GM11168 (cell line): Measurements from ENCODE around the gene CYP19A1.
"Not testable (repeated sequence)": the region's sequence is repeated elsewhere in the genome, so short reads cannot be mapped to it uniquely, and the experiment has no call there.

Experiments
- in situ Hi-C: fragments of 300-500 bp; cut with MboI; formaldehyde crosslinking; loops from one replicate; pipeline ENCODE4 v1.12.0; 2022; ENCODE audit warnings: low sequenced_read_pairs; ENCODE audit not compliant: unreplicated experiment

CYP19A1 gene

DNA sequence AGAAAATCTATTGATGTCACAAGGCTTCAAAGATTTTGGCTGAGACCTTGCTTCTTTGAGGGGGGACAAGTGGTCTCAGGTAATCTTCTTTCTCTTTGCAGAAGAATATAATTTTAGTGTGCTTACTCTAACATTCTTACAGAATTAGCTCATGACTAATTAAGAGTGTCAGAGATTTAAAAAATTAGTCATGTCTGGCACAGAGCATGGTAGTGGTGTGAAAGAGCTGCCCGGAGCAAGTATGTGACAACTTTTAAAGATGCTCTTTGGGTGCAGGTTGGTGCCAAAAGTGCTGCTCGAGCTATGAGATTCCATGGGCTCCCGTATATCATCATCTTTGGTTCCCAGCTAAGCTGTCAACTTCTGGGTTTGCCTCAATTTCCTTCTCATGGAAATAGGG is 31.1 kb downstream of the CYP19A1 start:
- in situ Hi-C loops: no loop called here

DNA sequence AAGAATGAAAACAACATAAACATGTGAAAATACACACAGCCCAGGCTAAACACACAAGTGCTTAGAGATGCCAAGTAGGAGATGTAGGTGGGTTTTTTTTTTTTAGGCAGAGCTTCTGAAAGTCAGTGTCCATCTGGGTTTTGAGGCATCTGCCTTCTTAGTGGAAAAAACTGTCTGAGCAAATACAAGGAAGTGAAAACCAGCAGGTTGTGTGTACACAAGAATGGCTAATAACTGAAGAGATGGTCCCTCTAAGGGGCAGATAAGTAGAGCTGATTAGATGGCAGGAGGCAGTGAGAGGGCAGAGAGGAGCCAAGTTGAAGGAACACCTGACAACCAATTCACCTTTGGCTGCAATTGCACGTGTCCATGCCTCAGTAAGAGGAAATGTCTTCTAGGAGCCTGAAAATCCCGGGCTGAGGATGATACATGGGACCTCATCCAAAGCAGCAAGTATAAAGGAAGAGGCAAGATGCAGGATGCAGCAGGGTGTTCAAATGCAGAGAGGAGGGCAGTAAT is 34.9 kb downstream of the CYP19A1 start:
- in situ Hi-C loops: no loop called here

DNA sequence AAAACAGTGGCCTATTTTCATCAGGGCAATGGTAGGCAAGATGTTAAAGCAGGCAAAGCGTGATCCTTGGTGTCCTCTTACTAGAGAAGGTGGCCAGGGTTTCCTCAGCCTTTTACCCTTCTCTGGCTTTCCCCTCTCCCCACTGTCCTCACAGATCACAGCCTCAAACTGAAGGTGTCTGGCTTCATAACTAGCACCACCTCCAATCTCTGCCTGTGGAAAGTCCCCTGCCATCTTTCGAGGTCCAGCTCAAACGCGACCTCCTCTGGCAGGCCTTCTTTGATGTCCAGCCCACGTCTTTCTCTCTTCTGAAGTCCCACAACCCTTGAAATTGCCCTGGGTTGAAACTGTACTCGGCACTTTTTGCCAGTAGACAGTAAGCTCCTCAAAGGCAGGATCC is 35.9 kb downstream of the CYP19A1 start:
- in situ Hi-C loops: no loop called here

DNA sequence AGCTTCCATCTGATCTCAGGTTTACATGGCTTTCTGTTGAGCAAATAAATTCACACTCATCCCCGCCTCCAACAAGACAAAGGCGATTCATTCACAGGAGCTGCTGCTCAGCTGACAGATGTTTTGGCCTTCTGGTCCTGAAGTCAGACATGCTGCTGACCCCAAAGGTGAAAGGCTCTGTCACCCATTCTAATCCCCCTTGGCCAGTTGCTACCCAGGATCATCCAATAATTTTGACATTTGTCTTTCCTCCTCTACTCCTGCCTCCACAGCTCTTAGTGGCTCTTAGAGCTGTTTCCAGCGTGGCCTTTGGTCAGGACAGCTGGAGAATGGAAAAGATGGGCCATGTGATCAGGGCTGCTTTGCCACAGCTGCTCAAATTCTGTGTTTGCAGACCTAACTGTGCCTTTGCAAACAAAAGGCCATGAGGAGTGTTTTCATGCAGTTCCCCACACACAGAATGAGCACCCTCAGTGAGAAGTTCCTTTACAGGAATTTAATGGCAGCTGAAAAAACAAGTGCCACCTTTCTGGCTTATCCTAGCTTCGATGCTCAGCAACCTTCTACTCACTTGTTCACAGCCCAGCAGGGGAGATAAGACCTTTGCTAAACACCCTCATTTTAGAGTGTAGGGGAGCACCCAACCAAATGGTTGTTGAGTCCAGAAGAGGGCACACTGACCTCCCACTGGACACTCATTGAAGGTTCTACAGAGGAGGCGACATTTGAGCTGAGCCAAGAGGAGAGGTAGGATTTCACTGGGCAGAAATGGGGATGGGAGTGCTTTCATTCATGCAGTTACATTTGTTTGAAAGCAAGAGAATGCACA is 39.0 kb downstream of the CYP19A1 start:
- in situ Hi-C loops: no loop called here

DNA sequence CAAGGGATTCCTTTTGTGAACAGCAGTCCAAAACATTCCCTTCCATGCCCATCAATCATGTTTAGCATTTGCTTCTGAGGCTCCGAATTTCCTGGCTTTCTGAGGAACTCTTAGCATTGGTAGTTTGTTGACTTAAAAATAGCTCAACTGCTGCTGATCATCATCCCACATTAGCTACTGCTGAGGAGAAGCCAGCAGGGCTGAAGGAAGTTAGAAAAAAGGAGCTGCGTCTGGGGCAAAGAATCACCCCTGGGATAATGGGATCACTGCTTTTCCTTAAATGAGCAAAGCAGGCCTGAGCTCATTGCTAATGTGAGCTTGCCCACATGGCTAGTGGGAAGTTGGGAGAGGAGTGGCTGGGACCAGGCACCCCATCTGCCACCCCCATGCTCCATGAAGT is 39.8 kb downstream of the CYP19A1 start:
- in situ Hi-C loops: no loop called here

DNA sequence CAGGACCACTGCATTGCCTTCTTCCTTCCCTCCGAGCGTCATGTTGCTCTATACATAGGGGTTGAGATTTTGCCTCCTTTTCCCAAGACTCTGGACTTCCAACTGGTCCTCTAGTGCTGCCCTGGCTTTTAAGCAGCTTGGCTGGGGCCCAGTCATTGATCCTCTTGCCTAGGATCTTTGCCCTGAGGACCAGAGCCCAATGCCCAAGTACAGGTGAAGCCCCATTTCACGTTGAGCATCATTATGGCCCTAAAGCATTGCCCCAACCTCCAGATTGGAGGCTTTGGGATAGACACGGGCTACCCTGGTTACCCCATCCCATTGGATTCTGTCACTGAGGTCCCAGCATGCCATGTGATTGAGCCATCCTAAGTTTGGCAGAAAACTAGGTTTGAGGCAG is 47.7 kb downstream of the CYP19A1 start:
- in situ Hi-C loops: no loop called here

DNA sequence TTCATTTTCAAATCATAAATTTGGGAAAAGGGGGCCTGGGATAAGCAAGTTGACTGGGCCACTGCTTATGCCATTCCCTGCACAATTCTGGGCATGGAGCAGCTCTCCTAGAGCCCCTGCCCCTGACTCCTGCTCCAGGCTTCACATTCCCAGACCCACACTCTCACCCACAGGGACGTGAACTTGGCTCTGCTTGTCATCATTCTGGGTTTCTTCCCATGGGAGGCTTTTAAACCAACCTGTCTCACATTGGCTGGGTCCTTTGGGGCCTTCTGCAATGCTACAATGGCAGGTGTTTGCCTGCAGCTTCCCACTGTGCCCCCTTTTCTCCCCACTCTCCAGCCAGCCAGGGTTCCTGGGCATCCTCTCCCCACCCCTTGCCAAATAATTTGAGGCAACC is 49.1 kb downstream of the CYP19A1 start:
- in situ Hi-C loops: loop anchor here (5.0 kb wide), 1 partner anchor 98 kb away; no protein-coding TSS in a partner anchor

DNA sequence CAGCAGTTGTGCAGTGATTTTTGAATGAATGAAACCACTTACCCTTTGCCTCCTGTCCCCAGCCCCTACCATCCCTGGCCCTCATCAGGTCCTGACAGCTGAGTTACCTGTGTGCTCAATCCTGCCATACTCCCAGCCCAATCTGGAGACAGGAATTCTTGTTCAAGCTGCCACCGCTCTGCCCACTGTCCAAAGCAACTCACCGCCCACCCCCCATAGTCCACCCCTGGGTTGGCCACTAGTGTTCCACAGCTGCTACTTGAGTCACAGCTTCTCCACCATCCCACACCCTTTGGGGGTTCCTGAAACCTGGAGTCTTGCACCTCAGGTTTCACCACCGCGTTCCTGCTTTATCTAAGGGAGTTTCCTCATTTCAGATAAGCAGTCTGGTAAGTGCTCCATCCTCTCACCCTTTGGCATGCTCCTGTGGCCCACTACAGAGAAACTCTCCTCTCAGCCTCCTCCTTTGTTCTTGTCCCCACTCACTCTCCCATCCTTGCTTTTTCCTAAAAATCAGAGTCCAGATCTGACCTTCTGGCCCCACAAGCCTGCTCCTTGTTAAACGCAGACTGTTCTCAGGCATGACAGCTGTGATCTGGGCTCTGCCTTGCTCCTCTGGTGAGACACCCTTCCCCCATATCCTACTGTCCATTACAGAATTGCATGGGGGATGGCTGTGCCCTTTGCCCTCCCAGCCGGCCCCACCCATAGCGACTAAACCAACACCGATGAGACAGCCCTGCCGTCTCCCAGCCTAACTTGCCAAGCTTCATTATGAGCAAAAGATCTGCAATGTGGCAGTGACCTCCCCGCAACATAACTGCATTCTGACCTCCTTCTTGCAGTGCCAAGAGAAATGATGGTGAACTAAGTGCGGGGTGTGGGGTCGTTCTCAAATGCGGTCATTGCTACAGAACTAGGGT is 50.0 kb downstream of the CYP19A1 start:
- in situ Hi-C loops: loop anchor here (5.0 kb wide), 1 partner anchor 99 kb away; no protein-coding TSS in a partner anchor

DNA sequence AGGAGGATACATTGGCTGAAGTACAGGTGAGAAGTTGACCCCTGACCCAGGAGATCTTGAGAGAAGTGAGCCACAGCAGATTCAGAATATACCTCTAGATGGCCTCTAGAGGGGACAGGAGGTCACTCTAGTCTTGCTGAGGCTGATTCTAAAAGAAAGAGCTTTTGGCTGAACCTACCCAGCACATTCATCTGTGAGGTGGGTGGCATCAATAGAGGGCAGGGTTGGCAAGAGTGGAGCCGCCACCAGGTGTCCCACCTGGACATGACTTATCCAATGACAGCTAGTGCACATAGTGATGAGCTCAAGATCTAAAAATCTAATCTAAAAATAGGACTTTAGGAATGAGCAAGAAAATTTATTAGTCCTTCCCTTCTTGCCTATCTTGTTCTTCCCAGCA is 51.6 kb downstream of the CYP19A1 start:
- in situ Hi-C loops: loop anchor here (5.0 kb wide), 1 partner anchor 100 kb away; no protein-coding TSS in a partner anchor

DNA sequence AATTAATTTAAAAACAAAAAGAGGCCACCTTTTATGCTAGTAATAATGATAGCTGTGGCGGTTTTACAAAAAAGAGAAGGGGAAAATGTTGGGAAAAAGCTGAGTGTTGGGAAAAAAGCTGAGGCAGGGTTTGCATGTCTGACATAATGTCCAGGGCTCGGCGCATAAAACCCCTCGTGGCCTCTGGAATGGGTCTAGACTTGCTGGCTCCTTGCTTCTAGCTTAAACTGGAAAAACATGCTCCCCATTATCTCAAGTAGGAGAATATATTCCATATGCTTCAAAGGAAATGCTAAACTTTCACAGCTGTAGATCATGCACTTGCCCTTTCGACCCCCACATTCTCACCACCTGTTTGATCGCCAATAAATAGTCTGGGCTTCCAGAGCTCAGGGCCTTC is 53.0 kb downstream of the CYP19A1 start:
- in situ Hi-C loops: loop anchor here (5.0 kb wide), 1 partner anchor 102 kb away; no protein-coding TSS in a partner anchor

DNA sequence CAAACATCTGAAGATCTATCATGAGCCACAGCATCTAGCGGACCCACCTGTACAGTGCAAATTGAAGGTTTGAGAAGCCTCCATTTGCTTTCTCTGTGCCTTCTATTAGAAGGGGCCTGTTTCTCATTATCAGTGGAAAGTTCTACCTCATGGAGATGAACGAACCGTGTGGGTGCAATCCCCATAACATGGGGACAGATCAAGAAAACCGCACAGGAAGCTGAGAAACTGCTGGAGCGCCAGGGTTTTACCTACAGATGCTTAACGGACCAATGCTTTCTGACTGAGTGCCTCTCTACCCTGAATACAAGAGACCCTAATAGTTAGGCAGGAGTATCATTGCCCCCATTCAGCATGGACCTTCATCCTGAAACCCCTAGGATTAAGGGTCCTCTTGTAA is 53.5 kb downstream of the CYP19A1 start:
- in situ Hi-C loops: loop anchor here (5.0 kb wide), 1 partner anchor 102 kb away; no protein-coding TSS in a partner anchor

DNA sequence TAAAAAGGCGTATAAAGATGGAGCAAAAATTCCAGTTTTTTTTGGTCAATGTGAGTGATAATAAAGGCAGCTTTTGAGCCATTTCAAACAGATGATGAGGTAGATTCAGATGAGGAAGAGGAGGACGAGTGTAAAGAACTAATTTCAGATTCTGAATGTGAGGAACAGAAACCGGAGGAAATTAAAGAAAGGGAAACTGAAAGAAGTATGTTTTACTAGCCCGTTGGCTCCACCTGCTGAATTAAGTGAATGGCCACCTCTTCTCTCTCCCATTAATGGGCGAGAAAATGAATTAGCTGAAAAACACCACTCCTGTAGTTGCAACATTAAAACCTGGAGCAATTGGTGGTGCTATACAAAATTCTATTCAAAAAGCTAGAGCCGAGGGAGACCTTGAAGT is 55.4 kb downstream of the CYP19A1 start:
- in situ Hi-C loops: no loop called here

DNA sequence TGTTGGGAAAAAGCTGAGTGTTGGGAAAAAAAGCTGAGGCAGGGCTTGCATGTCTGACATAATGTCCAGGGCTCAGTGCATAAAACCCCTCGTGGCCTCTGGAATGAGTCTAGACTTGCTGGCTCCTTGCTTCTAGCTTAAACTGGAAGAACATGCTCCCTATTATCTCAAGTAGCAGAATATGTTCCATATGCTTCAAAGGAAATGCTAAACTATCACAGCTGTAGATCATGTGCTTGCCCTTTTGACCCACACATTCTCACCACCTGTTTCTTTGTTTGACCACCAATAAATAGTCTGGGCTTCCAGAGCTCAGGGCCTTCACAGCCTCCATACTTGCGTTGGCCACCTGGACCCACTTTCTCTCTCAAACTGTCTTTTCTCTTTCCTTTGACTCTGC is 56.2 kb downstream of the CYP19A1 start:
- in situ Hi-C loops: not testable (repeated sequence)

DNA sequence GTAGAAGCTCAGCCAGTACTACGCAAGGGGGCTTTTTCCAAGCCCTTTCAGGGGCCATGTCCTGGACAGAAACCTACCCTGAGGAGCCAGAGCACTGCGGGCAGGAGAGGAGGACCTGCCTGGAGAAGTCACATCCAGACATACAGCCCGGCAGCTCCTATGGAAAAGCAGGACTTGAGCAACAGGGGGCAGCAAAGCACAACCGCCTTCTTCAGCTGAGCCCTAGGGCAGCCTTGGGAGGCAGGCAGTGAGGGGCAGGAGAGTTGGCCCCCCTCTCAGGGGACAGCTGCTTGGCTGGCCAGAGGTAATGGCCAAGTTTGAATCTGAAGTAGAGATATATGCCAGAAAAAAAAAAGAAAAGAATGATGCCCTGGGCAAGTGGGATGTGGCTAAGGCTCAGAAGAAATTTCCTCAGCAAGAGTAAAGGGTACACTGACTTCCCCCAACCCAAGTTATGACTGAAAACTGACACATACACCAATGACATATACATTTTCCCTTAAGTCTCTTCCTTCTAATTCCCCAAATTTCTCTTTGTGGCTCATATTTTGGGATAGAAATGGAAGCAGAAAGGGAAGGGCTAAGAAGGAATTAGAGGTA is 56.9 kb downstream of the CYP19A1 start:
- in situ Hi-C loops: no loop called here

DNA sequence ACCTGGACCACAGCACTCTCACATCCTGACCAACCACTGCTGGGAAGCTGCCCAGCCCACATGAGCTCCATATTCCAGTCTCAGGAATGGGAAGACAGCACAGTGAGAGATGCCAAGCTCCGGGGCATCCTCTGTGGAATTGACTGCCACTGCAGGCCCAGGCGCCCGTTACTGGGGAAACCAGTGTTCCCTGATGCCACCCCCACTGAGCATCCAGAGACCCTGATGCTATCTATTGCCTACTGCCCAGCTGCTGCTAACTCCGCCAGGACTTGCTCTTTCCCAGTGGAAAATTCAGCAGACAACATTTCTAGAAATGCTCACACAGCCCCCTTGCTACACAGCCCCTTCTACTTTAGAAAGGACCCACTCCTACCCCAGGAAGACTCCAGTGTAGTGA is 57.6 kb downstream of the CYP19A1 start:
- in situ Hi-C loops: no loop called here

DNA sequence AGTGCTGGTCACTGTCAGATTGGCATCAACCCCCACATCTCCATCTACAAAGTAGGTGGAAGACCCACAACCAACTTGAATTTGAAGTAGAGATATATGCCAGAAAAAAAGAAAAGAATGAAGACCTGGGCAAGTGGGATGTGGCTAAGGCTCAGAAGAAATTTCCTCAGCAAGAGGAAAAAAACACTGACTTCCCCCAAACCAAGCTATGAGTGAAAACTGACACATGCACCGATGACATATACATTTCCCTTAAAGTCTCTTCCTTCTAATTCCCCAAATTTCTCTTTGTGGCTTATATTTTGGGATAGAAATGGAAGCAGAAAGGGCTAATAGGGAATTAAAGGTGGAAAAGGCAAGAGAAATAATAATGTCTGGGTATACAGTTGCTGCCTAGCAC is 59.0 kb downstream of the CYP19A1 start:
- in situ Hi-C loops: no loop called here

DNA sequence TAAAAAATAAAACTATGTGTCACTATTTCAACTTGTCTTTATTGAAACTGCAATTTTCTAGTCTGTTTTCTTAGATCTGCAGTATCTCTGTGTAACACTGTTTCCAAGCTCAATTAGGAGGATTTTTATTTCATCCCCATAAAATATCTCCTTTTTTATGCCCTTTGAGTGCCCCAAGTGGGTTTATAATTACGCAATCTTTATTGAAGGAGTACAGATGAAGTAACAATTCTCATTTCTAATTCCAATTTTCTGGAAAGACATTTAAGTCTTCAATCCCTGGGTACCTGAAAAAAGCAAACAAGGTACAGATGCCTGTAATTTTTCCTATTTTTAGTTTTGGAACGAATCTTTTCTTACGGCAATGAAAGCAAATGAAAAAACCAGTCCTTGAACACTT is 61.3 kb downstream of the CYP19A1 start:
- in situ Hi-C loops: no loop called here

DNA sequence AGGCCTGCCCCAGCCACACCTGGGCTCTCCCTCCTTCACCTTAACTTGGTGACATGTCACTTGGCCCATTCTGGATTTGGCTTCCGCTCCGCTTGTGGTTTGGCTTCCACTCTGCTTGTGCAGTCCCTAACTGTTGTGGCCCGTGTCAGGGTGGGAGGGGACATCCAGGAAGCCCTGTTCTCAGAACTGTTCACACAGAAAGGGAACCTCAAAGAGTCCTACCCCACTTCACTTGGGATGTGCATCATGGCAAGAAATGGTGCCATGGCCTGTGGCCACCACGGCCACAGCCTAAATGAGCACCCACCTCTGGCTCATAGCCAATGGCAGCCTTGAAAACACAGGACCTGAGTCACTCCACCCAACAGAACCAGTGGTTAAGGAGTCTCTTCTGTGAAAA is 63.4 kb downstream of the CYP19A1 start:
- in situ Hi-C loops: no loop called here

DNA sequence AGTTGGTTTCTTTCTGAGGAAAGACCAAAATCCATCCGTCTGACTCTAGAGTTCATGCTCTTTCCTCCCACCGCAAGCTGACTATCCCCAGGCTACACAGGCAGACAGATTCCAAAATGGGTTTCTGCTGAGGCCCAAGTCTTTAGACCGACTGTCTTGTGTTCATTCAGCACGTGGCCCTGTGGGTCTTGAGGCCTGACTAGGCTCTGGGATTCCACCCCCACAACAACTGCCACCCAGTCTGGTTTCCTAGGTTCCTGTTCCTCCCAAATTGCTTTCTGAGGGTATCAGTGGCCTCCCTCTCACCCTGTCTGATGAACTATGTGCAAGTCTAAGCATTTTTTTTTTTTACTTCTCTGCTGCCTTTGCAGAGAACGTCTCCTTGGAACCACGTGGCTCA is 67.7 kb downstream of the CYP19A1 start:
- in situ Hi-C loops: no loop called here

DNA sequence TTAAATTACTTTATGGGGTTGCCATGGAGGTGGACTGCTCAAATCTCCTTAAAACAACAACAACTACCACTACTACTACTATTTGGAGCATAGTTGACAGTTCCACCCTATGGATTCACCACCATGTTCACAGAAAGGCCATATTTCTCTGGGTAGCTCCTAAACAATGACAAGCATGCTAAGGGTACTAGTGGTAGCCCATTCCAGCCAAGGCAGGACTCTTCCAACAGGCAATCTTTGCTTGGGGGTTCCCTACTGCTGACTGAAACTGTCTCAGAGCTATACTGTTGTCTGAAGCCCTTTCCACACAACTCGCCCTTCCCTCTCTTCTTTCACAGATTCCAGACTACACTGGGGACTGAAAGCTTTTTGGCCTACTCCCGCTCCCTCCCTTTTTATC is 68.9 kb downstream of the CYP19A1 start:
- in situ Hi-C loops: no loop called here
